ENCODE results near the gene ATP10D.

ATP10D gene

GRCh38 chr4:47488706-47489105 is 3.6 kb downstream of the ATP10D start:
- no peak for DNase-seq (ENCODE audit: low read depth)

GRCh38 chr4:47490550-47490949 is 5.5 kb downstream of the ATP10D start:
- no peak for DNase-seq (ENCODE audit: low read depth)

- no peak for DNase-seq (ENCODE audit: low read depth)
These were observed 8.4 kb downstream of the ATP10D start for GRCh38 chr4:47493238-47494123.

GRCh38 chr4:47494124-47494430 is 9.0 kb downstream of the ATP10D start:
- no peak for DNase-seq (ENCODE audit: low read depth)

- DNase-seq (ENCODE audit: low read depth) = no peak
These were observed 13.8 kb downstream of the ATP10D start for GRCh38 chr4:47498899-47499298.

- DNase-seq (ENCODE audit: low read depth) = no peak
These were observed 14.6 kb downstream of the ATP10D start for GRCh38 chr4:47499700-47500099.

GRCh38 chr4:47500776-47501175 is 15.7 kb downstream of the ATP10D start:
- no peak for DNase-seq (ENCODE audit: low read depth)

GRCh38 chr4:47505147-47505546 is 20.1 kb downstream of the ATP10D start:
- no peak for DNase-seq (ENCODE audit: low read depth)

- DNase-seq (ENCODE audit: low read depth) = no peak
These were observed 20.6 kb downstream of the ATP10D start for GRCh38 chr4:47505666-47506065.

GRCh38 chr4:47510506-47511143 is 25.6 kb downstream of the ATP10D start:
- no peak for DNase-seq (ENCODE audit: low read depth)

GRCh38 chr4:47513461-47513860 is 28.4 kb downstream of the ATP10D start:
- DNase-seq (ENCODE audit: low read depth) = no peak

GRCh38 chr4:47519239-47519883 is 34.3 kb downstream of the ATP10D start:
- DNase-seq (ENCODE audit: low read depth) = no peak

- DNase-seq (ENCODE audit: low read depth) = peak; percentile 80
These were observed 40.2 kb downstream of the ATP10D start for GRCh38 chr4:47525154-47525819.

GRCh38 chr4:47526281-47526680 is 41.2 kb downstream of the ATP10D start:
- DNase-seq (ENCODE audit: low read depth) = no peak

- peak; percentile 57 for DNase-seq (ENCODE audit: low read depth)
These were observed 43.6 kb downstream of the ATP10D start for GRCh38 chr4:47528646-47529045.

- no peak for DNase-seq (ENCODE audit: low read depth)
These were observed 45.7 kb downstream of the ATP10D start for GRCh38 chr4:47530801-47531200.

GRCh38 chr4:47531241-47531953 is 46.3 kb downstream of the ATP10D start:
- DNase-seq (ENCODE audit: low read depth) = no peak

GRCh38 chr4:47531954-47532321 is 46.9 kb downstream of the ATP10D start:
- DNase-seq (ENCODE audit: low read depth) = no peak

- no peak for DNase-seq (ENCODE audit: low read depth)
These were observed 47.6 kb downstream of the ATP10D start for GRCh38 chr4:47532658-47533057.

- DNase-seq (ENCODE audit: low read depth) = no peak
These were observed 48.7 kb downstream of the ATP10D start for GRCh38 chr4:47533689-47534347.

- DNase-seq (ENCODE audit: low read depth) = no peak
These were observed 49.7 kb downstream of the ATP10D start for GRCh38 chr4:47534772-47535171.
